Endothelial cell of coronary artery (primary cell): ENCODE measurements around the gene BUD13. TPM values are rescaled to one million over a fixed set of nuclear protein-coding genes. Genes with fewer than 3 reads are reported as not detected.

Experiments used
- total RNA-seq: library from RNA; depleted of rRNA; stranded (reverse); fragments of >200 nt; gene quantifications from 2 replicates; pipeline ENCODE4 v1.2.3, GENCODE V29; 2014

BUD13 gene
- total RNA-seq = 15.2 and 16.4 TPM in 2 replicates

DNA sequence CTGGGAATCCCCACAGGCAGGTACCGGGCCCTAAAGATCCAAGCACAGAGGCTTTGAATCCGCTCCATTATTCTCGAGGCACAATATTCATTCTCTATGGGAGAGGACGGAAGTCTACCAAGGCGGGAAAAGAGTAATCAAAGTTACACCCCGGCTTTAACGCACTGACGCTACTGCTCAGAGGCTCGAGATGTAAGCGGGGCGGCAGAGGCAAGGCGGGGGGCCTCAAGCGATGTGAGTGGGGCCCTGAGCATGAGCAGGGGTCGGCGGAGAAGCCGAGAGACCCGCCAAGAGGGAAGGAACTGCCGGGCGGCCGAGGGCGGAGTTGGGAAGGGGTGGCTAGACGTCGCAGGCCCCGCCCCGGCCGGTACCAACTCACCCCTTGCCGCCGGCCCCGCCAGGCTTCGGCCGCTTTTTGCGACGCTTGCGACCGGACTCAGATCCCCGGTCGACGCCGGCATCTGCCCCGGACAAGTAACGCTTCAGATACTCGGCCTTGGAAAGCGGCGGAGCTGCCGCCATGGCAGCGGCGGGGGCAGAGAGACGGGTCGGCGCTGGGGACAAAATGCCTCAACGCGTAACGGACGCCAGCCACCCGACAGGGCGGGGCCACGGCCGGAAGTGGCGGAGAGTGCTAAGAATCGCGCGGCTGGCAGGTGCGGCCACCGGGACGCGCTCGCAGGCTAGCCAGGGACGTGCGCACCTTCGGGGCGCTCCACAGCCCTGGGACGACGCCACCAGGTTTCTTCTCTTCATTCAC, at the start of gene BUD13:
Gene BUD13, minus strand, starts transcription at position 545 of the 760 bp plus-strand sequence. Its CDS starts 23 bp downstream, at position 522.

GRCh38 chr11:116791813-116792143, 19.0 kb upstream of the BUD13 start, which contains the start of gene APOA5:
Gene APOA5 (minus strand): TSS chr11:116791879. CDS start chr11:116791860, 19 bp downstream.

DNA sequence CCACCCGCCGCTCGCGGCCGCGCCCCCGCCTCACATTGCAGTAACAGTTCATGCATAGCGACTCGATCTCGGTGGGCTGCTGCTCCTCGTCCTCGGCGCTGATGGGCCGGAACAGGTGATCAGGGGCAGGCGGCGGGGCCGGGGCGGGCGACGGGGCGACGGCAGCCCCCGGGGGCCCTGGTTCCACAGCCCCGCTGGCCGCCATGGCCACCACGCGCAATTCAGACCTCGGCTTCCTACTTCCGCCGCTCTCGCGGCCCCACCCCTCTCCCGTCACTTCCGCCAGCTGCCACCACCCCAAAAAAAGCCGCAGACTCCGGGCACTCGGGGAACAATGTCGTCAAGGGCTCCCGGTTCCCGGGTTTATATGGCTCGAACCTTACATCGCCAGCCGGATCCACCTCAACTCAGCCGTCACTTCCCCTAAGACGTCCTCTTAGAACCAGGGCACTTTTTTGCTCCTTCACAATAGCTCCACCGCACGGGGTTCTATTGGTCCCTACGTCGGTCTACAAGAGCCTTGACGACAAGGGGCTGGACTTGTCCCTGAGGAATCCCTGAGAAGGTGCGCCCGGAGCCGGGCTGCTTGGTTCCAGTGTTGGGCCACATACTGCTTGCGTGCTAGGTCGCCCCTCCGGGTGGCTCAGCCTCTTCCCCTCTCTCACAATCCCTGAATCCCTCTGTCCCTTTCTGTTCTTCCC, 15.1 kb upstream of the BUD13 start, which contains the start of gene ZPR1:
Gene ZPR1, minus strand, starts transcription at position 238 of the 701 bp plus-strand sequence. Its CDS starts 33 bp downstream, at position 205.

Other genes with a start within 250 kb of the BUD13 start
- 39.2 and 47.4 TPM in 2 replicates for gene ZPR1, start 15.0 kb upstream of the BUD13 start, total RNA-seq
- not detected in 2 replicates for gene APOA5, start 18.9 kb upstream of the BUD13 start, total RNA-seq
- gene APOA4, start 50.3 kb upstream of the BUD13 start, total RNA-seq = not detected in 2 replicates
- gene APOC3, start 56.9 kb upstream of the BUD13 start, total RNA-seq = not detected in 2 replicates
- gene APOA1, start 64.6 kb upstream of the BUD13 start, total RNA-seq = 0.09 and 0.19 TPM in 2 replicates